Measurements from ENCODE around the gene TRAPPC3L. TPM values are rescaled to one million over a fixed set of nuclear protein-coding genes. Genes with fewer than 3 reads are reported as not detected.
A peak's percentile ranks its signal among the peaks of the same experiment; 100 is the strongest.

TRAPPC3L gene
- total and polyA plus RNA-seq, 2 of the 13 experiments (the other 11 are each of a cell fraction or from before 2014, with no cell fraction given), result not detected

DNA sequence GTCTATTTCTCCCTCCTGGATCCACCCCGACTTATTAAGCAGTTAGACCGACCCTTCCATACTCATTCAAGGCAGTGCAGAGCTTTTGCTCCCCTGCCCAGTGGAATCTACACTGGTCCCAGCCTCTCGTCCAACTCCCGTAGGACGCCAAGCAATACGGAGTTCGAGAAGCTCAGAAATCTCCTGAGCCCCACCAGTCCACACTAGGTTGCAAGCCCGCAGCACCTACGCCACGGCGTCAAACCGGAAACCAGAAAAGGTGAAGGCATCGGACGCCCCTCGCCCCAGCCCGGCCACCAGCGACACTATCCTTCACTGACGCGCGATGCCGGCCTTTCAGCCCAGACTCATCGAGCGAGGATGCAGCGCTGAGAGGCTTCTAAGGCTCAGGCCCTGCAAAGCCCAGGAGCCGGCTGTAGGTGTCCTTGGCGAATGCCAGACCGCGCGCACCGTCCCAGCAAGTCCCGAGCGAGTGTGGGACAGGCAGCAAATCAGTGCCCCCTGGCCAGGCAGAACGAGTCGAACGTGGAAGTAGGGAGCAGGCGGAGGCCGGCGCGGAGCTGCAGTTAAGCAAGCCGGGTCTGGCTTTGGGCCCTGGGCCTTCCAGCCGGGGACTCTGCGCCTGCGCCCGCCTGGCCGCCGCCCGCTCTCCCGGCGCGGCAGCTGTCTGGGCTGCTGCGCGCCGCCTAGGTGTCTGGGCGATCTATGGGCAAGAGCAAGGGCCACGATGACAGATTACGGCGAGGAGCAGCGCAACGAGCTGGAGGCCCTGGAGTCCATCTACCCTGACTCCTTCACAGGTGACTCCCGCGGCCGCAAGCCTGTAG lies 25.6 kb upstream of the TRAPPC3L start, which contains the start of gene RWDD1 (continued):
- TF ChIP-seq, protein P1, sequence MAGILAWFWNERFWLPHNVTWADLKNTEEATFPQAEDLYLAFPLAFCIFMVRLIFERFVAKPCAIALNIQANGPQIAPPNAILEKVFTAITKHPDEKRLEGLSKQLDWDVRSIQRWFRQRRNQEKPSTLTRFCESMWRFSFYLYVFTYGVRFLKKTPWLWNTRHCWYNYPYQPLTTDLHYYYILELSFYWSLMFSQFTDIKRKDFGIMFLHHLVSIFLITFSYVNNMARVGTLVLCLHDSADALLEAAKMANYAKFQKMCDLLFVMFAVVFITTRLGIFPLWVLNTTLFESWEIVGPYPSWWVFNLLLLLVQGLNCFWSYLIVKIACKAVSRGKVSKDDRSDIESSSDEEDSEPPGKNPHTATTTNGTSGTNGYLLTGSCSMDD (CRISPR knock-in tag; IDR thresholded peaks at IDR 0.05), result no peak
- TF ChIP-seq, protein P2, sequence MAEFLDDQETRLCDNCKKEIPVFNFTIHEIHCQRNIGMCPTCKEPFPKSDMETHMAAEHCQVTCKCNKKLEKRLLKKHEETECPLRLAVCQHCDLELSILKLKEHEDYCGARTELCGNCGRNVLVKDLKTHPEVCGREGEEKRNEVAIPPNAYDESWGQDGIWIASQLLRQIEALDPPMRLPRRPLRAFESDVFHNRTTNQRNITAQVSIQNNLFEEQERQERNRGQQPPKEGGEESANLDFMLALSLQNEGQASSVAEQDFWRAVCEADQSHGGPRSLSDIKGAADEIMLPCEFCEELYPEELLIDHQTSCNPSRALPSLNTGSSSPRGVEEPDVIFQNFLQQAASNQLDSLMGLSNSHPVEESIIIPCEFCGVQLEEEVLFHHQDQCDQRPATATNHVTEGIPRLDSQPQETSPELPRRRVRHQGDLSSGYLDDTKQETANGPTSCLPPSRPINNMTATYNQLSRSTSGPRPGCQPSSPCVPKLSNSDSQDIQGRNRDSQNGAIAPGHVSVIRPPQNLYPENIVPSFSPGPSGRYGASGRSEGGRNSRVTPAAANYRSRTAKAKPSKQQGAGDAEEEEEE (CRISPR knock-in tag; IDR thresholded peaks at IDR 0.05; ENCODE audit: borderline replicate concordance), result peak; percentile 88; the same call in 1 of the 2 replicates
- TF ChIP-seq ELF1 (CRISPR knock-in tag; IDR thresholded peaks at IDR 0.05) (peak; percentile 93), ZFP41 (CRISPR knock-in tag; IDR thresholded peaks at IDR 0.05; ENCODE audit: borderline replicate concordance) (peak; percentile 63; the same call in 1 of the 2 replicates), DNMT1 (CRISPR knock-in tag; IDR thresholded peaks at IDR 0.05) (peak; percentile 89), HNRNPH1 (optimal IDR thresholded peaks at IDR 0.05; ENCODE audit: low read depth, low read length) (peak; percentile 81), ZNF775 (CRISPR knock-in tag; IDR thresholded peaks at IDR 0.05; ENCODE audit: borderline replicate concordance) (no peak), XRCC5 (optimal IDR thresholded peaks at IDR 0.05; ENCODE audit: low read length) (peak; percentile 100), ZFP36 (IDR thresholded peaks at IDR 0.05; ENCODE audit: borderline replicate concordance, low read depth, low read length, partially characterized antibody) (no peak), ARNT2 (CRISPR knock-in tag; IDR thresholded peaks at IDR 0.05; ENCODE audit: low read depth) (peak; percentile 91), HMG20A (CRISPR knock-in tag; IDR thresholded peaks at IDR 0.05; ENCODE audit: borderline replicate concordance) (peak; percentile 37; the same call in 1 of the 2 replicates), HNF4A (CRISPR knock-in tag; IDR thresholded peaks at IDR 0.05) (peak; percentile 31), ZNF777 (CRISPR knock-in tag; IDR thresholded peaks at IDR 0.05) (0 out of 2 replicates have a peak, but pooled peaks have one; percentile 61), ZNF143 (CRISPR knock-in tag; IDR thresholded peaks at IDR 0.05) (peak; percentile 77), YEATS4 (CRISPR knock-in tag; IDR thresholded peaks at IDR 0.05; ENCODE audit: borderline replicate concordance) (peak; percentile 92), HOXA9 (CRISPR knock-in tag; IDR thresholded peaks at IDR 0.05; ENCODE audit: borderline replicate concordance) (no peak), ATAD3A (CRISPR knock-in tag; IDR thresholded peaks at IDR 0.05) (no peak), CBX5 (CRISPR knock-in tag; IDR thresholded peaks at IDR 0.05; ENCODE audit: borderline replicate concordance) (peak; percentile 93; the same call in 1 of the 2 replicates)
- TF ChIP-seq, protein P3, sequence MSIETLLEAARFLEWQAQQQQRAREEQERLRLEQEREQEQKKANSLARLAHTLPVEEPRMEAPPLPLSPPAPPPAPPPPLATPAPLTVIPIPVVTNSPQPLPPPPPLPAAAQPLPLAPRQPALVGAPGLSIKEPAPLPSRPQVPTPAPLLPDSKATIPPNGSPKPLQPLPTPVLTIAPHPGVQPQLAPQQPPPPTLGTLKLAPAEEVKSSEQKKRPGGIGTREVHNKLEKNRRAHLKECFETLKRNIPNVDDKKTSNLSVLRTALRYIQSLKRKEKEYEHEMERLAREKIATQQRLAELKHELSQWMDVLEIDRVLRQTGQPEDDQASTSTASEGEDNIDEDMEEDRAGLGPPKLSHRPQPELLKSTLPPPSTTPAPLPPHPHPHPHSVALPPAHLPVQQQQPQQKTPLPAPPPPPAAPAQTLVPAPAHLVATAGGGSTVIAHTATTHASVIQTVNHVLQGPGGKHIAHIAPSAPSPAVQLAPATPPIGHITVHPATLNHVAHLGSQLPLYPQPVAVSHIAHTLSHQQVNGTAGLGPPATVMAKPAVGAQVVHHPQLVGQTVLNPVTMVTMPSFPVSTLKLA (IDR thresholded peaks at IDR 0.05), result peak; percentile 65; the same call in 1 of the 2 replicates
- TF ChIP-seq, protein P4, sequence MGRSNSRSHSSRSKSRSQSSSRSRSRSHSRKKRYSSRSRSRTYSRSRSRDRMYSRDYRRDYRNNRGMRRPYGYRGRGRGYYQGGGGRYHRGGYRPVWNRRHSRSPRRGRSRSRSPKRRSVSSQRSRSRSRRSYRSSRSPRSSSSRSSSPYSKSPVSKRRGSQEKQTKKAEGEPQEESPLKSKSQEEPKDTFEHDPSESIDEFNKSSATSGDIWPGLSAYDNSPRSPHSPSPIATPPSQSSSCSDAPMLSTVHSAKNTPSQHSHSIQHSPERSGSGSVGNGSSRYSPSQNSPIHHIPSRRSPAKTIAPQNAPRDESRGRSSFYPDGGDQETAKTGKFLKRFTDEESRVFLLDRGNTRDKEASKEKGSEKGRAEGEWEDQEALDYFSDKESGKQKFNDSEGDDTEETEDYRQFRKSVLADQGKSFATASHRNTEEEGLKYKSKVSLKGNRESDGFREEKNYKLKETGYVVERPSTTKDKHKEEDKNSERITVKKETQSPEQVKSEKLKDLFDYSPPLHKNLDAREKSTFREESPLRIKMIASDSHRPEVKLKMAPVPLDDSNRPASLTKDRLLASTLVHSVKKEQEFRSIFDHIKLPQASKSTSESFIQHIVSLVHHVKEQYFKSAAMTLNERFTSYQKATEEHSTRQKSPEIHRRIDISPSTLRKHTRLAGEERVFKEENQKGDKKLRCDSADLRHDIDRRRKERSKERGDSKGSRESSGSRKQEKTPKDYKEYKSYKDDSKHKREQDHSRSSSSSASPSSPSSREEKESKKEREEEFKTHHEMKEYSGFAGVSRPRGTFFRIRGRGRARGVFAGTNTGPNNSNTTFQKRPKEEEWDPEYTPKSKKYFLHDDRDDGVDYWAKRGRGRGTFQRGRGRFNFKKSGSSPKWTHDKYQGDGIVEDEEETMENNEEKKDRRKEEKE (IDR thresholded peaks at IDR 0.05), result no peak
- TF ChIP-seq, protein P5, sequence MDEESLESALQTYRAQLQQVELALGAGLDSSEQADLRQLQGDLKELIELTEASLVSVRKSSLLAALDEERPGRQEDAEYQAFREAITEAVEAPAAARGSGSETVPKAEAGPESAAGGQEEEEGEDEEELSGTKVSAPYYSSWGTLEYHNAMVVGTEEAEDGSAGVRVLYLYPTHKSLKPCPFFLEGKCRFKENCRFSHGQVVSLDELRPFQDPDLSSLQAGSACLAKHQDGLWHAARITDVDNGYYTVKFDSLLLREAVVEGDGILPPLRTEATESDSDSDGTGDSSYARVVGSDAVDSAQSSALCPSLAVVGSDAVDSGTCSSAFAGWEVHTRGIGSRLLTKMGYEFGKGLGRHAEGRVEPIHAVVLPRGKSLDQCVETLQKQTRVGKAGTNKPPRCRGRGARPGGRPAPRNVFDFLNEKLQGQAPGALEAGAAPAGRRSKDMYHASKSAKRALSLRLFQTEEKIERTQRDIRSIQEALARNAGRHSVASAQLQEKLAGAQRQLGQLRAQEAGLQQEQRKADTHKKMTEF (CRISPR knock-in tag; IDR thresholded peaks at IDR 0.05), result peak; percentile 100

Data from HepG2 (cell line).